ENCODE data around the gene TGM2.

The TGM2 gene

GRCh38 chr20:38165089-38165965, at the start of gene TGM2:
Gene TGM2, minus strand, starts transcription at chr20:38165270. Its CDS starts 72 bp downstream, at chr20:38165198.
- peak; percentile 41 for DNase-seq

DNA sequence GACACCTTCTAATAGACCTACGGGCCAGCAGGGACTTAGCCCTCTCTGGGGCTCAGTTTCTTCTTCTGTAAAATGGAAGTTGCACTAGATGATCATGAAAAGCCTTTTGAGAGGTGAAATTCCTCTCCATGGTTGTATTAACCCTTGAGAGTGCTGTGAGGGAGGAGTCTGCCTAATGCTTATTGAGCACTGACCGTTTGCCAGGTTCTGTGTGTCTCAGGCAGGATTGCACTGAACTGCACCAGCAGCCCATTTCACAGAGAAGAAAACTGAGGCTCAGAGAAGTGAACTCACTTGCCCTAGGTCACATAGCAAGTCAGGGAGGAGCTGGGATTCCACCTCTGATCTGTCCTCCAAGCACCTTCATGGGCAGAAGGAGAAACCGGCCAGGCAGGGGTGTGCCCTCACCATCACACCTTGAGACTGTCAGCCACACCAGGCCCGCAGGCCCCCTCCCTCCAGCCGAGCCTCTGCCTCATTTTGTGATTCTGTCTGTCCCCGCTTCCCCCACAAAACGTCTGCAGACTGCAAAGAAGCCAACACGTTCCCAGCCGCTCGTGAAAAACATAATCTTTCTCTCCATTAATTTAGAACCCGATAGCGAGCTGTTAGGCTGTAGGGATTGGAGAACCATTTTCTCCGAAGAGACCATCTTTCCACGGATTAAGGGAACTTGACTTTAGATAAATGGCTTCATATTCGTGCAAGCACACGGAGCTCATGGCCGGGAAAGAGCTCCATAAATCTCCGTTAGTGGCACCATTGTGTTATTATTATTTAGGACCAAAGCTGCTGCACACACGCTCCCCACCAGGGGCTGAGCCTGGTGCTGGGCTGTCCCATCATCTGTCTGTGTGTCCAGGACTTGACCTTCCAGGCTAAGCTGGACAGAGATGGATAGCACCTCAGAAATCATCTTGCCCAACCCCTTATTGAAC, 49.5 kb upstream of the TGM2 start:
- DNase-seq, result no peak

DNA sequence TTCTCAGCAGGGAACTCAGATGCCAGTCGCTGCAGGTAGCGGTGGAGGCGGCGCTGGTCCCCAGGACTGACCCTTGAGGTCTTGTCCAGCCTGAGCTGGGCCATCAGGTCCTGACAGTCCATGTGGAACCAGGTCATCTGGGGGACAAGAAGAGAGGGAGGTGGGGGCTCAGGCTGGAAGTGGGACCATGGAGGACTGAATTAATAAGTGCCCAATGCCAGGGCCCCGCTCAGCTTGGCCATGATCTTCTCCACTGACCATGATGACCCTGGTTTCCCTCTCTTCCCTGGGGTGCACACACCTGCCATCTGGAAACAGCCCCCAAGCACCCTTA, 48.5 kb upstream of the TGM2 start:
- DNase-seq, result no peak

GRCh38 chr20:38212806-38213606, 47.9 kb upstream of the TGM2 start:
- DNase-seq, result no peak

DNA sequence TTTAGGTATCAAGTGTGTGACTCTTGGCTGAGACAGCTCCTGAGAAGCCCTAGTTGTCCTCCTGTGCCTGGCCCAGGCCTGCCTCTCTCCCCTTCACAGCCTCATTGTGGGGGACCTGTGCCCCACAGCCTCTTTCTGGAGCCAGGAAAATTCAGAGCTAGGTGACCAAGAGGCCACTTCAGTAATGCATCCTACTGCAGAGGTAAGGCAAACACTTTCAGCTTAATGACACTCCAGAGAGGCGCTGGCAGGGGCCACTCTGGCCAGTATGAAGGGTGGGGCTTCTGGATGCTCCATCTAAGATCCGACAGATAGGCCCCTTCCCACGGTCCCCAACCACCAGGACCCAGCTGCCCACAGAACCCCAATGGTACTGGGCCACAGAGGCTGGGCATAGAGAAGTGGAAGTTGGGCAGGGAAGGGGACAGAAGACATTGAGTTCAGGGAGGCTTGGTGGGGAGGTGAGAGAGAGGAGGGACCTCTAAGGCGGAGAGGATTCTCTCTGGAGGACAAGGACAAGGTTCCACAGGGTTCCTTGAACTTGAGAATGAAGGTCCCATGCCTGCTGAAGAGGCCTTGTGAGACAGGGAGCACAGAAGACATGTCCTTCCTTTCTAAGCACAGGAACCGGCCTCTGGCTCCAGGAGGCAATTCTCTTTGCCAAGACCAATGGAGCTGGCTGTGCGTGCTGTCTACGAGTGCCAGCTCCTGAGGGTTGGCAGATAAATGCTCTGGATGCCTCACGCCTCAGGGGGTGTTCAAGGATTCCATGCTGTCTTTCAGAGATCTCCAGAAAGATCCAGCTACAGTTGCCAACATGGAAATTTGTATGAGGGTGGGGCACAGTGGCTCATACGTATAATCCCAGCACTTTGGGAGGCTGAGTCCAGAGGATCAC, 46.4 kb upstream of the TGM2 start:
- no peak for DNase-seq

DNA sequence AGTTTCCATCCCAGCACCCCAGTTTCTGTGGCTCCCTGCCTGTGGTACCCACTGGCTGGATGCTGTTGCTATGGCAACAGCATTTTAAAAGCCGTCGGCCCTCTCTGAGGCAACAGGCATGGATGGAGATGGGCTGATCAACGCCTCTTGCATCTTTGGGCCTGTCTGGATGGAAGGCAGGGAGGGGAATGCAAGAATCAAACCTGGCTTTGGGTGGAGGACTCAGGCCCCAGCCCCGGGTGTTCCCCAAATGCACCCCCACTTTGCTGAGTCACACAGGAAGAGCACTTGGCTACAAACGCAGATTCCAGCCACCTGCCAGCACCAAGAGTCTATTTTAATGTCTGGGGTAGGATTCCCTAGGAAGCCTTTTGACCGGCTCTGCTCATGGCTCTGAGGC, 45.7 kb upstream of the TGM2 start:
- DNase-seq, result no peak

GRCh38 chr20:38209736-38210405, 44.8 kb upstream of the TGM2 start:
- no peak for DNase-seq

- no peak for DNase-seq
These were observed 44.1 kb upstream of the TGM2 start for GRCh38 chr20:38209054-38209675.

DNA sequence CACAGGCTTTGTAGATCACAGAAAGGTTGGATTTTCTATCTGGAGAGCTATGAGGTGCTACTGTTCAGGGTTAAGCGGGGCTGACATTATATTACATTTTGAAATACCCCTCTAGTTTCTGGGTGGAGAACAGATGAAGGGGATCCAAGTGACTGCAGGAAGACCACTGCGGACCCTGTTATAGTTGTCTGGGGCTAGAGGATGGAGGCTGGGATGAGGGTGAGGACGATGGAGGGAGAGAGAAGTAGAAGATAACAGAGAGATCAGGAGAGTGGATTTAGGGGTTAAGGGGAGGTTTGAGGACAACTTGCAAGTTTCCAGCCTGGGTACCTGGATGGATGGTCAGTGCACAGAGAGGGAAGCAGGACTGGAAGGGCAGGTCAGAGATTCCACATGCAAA, 43.5 kb upstream of the TGM2 start:
- DNase-seq, result no peak

- DNase-seq, result no peak
These were observed 43.0 kb upstream of the TGM2 start for GRCh38 chr20:38208088-38208487.

- DNase-seq, result no peak
These were observed 42.6 kb upstream of the TGM2 start for GRCh38 chr20:38207621-38208020.

DNA sequence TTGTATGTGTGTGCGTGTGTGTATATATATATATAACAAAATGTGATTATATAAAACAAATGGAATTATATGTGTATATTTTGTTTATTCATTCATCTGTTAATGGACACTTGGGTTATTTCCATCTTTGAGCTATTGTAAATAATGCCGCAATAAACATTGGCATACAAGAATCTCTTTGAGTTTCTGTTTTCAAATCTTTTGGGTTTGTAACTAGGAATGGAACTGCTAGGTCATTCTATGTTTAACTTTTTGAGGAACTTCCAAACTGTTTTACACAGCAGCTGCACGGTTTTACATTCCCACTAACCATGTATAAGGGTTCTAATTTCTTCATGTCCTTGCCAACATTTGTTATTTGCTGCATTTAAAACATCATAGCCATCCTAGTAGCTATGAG, 39.9 kb upstream of the TGM2 start:
- no peak for DNase-seq

- DNase-seq, result no peak
These were observed 38.9 kb upstream of the TGM2 start for GRCh38 chr20:38203981-38204357.

DNA sequence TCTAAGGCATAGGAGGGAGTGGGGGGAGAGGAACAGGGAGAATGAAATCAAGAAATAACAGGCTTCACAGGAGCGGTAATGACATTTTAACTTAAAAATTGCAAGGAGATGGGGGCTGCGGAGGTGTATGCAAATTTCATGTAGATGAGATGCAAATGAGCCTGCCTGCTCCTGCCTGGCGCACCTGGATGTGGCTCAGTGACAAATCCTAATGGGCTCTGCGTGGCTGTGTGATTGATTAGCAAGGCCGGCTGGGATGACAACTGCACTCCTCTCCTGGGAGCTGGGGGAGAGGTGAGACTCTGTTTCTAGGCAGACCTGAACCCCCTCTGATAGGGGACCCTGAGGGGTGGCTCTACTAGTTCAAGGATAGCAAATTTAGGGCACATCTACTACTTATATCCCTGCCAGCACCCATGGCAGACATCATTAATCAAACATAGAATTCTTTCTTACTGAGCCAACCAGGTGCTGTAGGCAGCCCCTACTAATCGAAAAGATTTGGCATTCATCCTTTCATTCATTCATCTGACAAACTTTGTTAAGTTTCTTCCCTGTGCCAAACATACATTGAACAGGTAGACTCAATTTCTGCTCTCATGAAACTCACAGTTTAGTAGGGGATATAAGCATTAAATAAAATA, 38.4 kb upstream of the TGM2 start:
- DNase-seq, result no peak

- DNase-seq, result no peak
These were observed 37.9 kb upstream of the TGM2 start for GRCh38 chr20:38202982-38203293.

- no peak for DNase-seq
These were observed 37.3 kb upstream of the TGM2 start for GRCh38 chr20:38202153-38202981.

GRCh38 chr20:38201356-38201755, 36.3 kb upstream of the TGM2 start:
- DNase-seq, result no peak

DNA sequence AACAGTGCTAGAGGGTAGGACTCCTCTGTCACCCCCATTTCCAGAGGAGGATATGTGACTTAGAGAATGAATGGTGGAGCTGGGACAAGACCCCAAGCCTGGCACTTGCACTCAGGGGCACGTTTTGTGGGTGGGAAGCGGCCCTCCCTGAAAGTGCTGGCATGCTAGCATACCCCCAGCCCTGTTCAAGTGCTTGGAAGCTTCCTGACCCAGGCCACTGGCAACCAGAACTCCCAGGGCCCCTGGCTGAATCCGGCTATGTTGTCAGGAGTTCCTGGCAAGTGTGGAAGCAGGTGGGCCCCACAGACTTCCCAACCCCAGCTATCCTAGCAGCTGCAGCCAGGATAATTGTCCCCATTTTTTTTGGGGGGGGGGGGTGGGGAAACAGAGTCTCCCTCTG, 35.6 kb upstream of the TGM2 start:
- DNase-seq, result no peak

DNA sequence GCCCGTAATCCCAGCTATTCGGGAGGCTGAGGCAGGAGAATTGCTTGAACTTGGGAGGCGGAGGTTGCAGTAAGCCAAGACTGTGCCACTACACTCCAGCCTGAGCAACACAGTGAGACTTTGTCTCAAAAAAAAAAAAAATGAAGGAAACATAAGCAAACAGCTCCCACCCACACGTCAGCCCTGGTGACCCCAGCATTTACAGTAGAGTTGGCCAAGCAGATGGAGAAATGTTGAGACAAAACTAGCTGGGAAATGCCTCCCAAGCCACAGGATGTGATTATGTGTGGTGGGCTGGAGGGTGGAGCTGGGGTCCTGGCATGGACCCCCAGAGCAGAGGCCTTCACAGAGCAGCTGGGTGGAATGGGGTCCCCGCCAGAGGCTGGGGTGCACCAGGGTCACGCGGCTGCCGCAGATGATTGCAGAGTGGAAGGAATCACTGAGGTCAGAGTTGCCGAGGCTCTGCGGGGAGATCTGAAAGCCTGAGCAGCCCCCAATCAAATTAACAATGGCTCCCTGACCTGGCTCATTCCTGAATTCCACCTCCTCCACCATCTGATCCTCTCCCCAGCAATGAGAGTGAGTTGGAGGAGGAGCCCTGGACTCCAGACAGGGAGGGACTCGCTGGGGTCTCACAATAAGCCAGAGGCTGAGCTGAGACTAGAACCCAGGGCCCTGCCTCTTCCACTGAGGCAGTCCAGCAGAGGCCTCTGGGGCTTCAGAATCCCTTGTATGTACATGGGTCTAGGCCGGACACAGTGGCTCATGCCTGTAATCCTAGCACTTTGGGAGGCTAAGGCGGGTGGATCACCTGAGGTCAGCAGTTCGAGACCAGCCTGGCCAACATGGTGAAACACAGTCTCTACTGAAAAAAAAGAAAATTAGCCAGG, 34.7 kb upstream of the TGM2 start:
- no peak for DNase-seq
